M059J (cell line): ENCODE measurements around the gene C1orf210. TPM values are rescaled to one million over a fixed set of nuclear protein-coding genes. Genes with fewer than 3 reads are reported as not detected.

Experiments
- DNase-seq: peaks from one replicate; pipeline ENCODE4 v3.0.0-alpha.2; 2012; ENCODE audit warnings: low read depth
- total RNA-seq: library from RNA; depleted of rRNA; stranded (reverse); fragments of >200 nt; shearing (Covaris generic); gene quantifications from 2 replicates; pipeline ENCODE4 v1.2.3, GENCODE V29; 2014

The C1orf210 gene
- total RNA-seq, 1 experiment from 2014 or later = not detected

DNA sequence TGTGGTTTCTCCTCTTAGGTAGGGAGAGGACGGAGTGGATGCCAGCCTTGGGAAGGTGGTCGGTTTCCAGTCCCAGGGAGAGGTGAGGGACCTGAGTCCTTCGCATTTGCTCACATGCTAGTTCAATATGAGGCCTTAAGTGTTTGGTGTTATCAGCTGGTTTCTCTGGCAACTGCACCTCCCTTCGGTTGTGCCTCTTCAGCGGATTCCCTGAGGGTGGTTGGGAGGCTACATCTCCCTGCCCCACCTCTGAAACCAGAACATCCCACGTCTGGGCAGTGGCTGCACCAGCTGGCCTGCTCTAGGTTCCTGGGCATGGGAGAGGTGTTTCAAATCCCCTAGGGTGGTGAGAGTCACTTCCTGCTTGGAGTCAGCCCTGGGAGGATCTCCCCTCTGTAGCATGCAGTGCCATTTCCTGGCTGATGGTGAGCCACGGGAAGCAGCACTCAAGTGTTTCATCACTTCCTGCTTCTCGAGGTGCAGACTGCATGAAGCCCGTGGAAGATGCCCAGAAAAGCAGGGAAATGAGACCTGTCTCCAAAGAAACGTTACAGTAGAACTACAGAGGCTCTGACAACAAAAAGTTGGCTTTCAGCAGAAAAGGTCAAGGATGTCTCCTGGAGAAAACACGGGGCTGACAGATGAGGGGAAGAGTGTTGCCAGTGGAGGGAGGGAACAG is 11.1 kb downstream of the C1orf210 start:
- DNase-seq = peak; percentile 65

DNA sequence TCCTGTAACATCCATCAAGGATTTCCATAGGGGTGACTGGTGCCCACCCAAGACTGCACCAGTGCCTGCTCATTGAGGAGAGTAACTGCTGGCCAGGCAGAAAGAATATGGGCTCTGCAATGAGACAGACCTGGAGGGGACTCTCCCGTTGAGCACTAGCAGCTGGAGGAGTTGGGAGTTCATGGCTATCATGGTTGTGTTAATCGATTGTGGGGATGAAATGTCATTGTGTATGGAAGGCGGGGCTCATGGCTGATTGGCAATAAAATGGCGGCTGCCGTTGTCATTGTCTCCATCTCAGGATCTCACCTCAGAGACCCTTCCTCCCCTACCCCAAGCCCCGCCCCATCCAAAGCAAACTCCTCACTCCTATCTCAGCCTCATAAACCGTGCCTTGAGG is 11.7 kb downstream of the C1orf210 start:
- no peak for DNase-seq

- no peak for DNase-seq
Observed at GRCh38 chr1:43272576-43273571, 12.5 kb downstream of the C1orf210 start.

- DNase-seq = no peak
Observed at GRCh38 chr1:43272161-43272560, 13.2 kb downstream of the C1orf210 start.

DNA sequence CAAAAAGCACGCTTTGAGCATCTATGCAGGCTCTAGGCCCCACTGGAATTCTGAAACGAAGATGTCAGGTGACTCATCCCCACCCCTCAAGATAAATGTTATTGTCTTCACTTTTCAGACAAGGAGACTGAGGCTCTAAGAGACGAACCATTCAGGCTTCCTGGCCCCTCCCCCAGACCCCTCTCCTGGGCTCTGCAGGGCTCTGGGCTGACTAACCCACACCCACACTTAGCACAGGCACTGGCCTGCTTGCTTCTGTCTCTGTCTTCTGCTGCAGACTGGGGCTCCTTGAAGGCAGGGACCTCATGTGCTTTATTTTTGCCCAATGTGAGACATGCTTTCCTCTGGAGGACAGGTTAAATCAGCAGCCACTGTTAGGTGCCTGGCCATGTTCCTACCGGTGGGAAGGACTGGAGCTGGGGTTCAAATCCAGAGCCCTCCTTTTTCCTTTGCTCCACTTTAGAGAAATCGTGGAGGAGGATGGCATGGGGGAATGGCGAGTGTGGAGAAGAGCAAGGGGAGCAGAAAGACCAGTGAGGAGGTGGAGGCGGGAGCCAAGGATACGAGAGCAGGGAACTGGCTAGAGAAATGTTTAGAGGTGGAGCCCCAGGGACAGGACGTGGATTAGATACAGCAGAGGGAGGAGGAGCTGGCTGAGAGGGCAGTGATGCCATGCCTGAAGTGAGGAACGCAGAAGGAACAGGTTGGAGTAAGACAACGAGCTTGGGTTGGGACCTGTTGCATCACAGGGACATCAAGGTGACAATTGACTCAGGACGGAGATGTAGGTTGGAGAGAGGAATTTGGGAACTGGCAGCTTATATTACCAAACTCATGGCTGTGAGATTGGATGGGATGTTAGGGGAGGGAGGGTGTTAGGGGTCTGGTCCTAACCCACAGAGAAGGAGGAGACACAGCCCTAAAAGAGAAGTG is 13.9 kb downstream of the C1orf210 start:
- DNase-seq = no peak

DNA sequence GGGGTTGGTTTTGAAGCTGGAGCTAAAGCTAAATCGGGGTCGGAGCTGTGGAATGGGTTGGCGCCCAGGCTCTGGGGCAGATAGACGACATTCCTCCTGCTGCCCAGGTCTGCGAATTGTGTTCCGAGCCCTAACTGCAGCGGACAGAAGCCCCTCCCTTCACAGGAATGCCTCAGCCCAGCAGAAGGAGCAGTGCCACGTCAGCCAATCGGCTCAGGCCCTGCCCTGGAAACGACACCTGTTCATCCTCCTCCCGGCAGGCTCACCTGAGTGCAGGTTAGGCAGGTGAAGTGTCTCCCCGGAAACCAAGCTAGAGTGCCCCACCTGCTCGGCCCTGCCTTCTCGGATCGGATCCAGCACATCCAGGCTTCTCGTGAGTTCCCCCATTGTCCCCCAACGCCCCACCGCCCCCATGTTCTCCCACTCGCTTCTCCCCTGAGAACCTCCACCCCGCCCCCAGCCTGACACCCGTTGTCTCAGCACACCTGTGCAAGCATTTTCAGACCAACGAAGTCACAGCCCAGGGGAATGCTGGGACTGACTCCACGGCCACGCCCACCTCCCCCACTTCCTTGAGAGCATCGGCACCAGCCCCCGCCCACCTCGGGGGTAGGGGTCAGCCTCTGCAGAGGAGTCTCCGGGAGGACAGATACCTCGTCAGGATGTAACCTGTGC is 14.8 kb downstream of the C1orf210 start:
- no peak for DNase-seq

- DNase-seq = peak; percentile 7
Observed at GRCh38 chr1:43269627-43270375, 15.6 kb downstream of the C1orf210 start, which contains the start of gene TMEM125. TMEM125 (plus strand) TSS chr1:43269983; CDS start chr1:43272723, 2,740 bp downstream.

- DNase-seq = no peak
Observed at GRCh38 chr1:43267818-43268425, 17.5 kb downstream of the C1orf210 start.

DNA sequence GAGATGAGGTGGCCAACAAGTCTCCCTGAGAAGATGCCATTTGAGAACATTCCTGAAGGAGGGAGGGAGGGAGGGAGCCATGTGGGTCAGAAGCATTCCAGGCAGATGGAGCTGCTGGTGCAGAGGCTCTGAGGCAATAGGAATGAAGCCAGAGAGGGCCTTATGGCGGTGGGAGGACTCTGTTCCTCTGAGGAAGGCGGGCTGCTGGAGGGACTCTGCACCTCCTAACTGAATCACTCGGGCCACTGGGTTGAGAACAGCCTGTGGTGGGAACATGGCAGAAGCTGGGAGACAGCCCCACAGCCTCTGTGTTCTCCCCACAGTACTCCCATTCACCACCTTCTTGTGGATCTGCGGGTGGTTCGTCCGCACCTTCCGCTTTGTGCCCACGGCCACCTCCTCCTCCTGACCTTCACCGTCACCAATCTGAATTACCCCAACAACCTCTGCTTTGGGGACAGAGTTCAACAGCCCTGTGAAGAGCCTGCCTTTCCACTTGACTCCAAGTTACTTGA is 18.0 kb downstream of the C1orf210 start:
- peak; percentile 37 for DNase-seq

DNA sequence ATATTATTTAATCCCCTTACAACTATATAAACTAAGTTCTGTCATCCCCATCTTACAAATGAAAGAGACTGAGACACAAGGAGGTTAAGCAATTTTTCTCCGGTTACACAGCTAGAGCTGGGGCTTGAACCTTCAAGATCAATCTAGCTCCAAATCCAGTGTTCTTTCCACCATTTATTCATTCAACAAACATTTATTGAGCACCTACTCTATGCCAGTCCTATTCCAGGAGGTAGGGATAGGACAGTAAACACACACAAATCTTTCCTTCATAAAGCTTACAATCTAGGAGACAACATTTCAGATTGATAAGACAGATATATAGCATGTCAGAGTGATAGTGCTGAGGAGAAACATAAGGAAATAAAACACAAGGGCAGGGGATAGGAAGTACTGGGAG is 18.5 kb downstream of the C1orf210 start:
- no peak for DNase-seq

- DNase-seq = no peak
Observed at GRCh38 chr1:43265431-43265830, 19.9 kb downstream of the C1orf210 start.

DNA sequence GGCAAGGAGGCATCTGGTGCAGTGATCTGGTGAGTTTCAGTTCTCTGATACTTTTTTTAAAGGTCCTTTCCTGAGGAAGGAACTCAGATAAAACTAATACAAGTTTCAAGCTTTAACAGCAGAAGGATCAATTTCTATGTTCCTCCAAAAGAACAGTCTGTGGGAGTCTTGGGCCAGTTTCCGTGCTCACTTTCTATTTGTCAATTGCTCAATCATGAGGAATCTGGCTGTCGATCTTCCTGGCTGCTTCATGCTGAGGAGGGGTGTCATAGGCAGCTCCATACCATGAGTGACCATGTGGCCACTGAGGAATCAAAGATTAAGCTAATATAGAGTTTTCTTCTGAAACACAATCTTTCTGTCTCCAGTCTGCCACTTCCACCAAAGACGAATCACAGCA is 27.0 kb downstream of the C1orf210 start:
- DNase-seq = no peak

- DNase-seq = no peak
Observed at GRCh38 chr1:43256675-43257570, 28.5 kb downstream of the C1orf210 start.

DNA sequence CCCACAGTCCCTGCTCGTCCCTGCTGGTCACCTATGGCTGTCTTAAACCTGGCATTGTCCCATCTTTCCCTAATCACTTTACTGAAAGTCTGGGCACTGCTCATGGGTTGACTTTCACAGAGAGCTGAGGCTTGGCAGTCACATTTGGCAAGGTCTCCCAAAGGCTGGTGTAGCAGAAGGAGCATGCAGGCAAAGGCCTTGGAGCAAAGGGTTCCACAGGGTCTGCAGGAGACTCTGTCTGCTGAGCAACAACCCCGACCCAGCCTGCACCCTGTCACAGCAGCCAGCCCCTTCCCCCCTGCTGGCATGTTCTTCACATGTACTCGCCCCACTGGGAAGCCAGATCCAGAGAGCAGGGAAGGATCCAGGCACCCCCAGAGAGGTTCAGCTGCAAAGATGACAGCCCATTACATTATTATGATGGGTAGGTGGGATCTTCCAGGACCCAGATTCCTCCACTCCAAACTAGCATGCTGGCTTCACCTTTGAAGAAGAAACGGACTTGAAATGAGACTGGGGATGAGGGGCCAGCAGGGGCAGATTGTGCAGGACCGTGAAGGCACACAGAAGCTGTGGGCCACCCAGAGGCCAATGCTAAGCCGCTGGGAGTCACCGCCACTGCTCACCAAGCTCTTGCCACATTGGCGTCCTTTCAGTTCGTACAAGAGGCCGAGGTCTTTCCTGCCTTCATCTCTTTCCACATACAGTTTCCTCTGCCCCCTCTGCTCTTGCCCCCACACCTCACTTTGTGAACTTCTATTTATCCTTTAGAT is 29.8 kb downstream of the C1orf210 start:
- no peak for DNase-seq

- DNase-seq = no peak
Observed at GRCh38 chr1:43253876-43254275, 31.5 kb downstream of the C1orf210 start.

DNA sequence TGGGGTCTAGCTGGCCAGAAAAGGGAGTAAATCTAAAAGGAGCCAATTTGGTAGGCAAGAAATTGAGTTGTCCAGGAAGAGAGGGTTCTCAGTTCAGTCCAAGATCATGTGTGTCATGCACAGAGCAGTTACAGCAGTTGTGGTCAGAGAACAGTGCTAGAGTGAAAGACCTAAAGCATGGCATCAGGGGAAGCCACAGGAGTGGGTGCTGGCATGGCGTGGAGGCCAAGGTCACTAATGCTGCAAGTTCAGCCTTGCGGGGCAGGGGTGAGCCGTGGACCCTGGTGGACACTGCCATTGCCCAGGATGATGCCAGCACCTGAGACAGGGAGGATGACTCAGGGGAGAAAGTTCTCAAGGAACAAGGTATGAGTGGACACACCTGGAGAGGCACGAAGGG is 32.2 kb downstream of the C1orf210 start:
- no peak for DNase-seq

- DNase-seq = no peak
Observed at GRCh38 chr1:43252225-43252624, 33.2 kb downstream of the C1orf210 start.

DNA sequence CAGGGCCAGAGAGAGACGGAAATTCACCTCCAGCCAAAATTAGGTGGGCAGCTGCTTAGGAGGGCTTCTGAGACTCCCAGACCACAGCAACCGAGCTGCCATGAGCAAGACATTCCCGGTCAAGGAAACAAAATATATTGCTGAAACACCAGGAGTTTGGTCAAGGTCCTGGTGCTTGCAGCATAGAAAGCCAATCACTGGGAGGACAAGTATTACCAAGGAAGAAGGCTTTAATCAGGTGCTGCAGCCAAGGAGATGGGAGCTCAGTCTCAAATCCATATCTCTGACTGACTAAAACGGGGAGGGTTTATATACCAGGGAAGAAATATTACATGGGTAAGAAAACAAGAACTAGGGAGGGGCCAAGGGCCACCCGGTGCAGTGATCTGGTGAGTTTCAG is 34.4 kb downstream of the C1orf210 start:
- DNase-seq = no peak
